ENCODE measurements around the gene ARHGAP44. TPM values are rescaled to one million over a fixed set of nuclear protein-coding genes. Genes with fewer than 3 reads are reported as not detected.

The ARHGAP44 gene
- polyA plus RNA-seq, 1 donor (not counting 4 experiments of a cell fraction or from before 2014, with no cell fraction given) = 2.2 TPM

DNA sequence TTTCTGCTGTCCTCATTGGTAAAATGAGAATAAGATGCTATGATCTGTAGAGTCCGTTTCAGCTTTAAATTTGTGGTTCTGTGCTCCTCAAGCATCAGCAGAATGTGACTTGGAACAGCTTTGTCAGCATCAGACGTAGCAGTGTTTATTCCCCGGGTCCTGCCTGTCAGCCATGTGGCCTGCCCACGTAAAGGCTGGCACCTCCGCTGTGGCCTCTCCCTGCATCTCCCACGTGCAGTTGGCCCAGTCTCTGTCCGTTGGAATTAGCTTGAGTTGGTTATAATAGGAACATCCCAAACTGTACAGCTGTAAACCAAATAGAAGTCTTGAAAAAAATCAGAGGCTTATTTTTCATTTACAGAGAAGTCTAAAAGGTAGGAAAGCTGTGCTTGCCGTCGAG is 61.7 kb downstream of the ARHGAP44 start:
- H3K4me2 ChIP-seq (ENCODE audit: control insufficient read depth, extremely low read depth, insufficient read depth, low read depth, low read length) = no peak overlapping the region
- no peak overlapping the region for H3K9ac ChIP-seq (ENCODE audit: control insufficient read depth, extremely low read depth, insufficient read depth, low read length)
- no peaks in the 10 kb centered on the region for H3K36me3 ChIP-seq (ENCODE audit: control insufficient read depth in 2 of 2, extremely low read depth in 1 of 2, insufficient read depth in 2 of 2, low read length in 2 of 2)
- H3K9me1 ChIP-seq (ENCODE audit: control insufficient read depth, extremely low read depth, insufficient read depth, low read length) = no peaks in the 10 kb centered on the region
- H4K20me1 ChIP-seq (ENCODE audit: control insufficient read depth, extremely low read depth, insufficient read depth, low read length) = no peaks in the 10 kb centered on the region
- H2AFZ ChIP-seq (ENCODE audit: control insufficient read depth, low read length) = no peak overlapping the region
- no peak overlapping the region for H3K4me3 ChIP-seq (ENCODE audit: control insufficient read depth in 2 of 3, extremely low read depth in 1 of 3, insufficient read depth in 2 of 3, low read depth in 1 of 3, low read length in 3 of 3)
- DNase-seq (ENCODE audit: low read depth, low spot score) (no peak), FAIRE-seq (no peak)
- no peaks in the 10 kb centered on the region for H3K27me3 ChIP-seq (ENCODE audit: control insufficient read depth, extremely low read depth, insufficient read depth, low read length)
- H3K4me1 ChIP-seq (ENCODE audit: control insufficient read depth, extremely low read depth, insufficient read depth, low read length) = no peaks in the 10 kb centered on the region
- dilution Hi-C loops (cut with MboI; ENCODE audit: extremely low pct_ligation_motif_present, low sequenced_read_pairs) = no loop called here
- H3K79me2 ChIP-seq (ENCODE audit: control insufficient read depth, insufficient read depth, low read length) = no peaks in the 10 kb centered on the region
- TF ChIP-seq EZH2 (IDR thresholded peaks at IDR 0.05; ENCODE audit: low read length) = no peak
- TF ChIP-seq, protein P1, sequence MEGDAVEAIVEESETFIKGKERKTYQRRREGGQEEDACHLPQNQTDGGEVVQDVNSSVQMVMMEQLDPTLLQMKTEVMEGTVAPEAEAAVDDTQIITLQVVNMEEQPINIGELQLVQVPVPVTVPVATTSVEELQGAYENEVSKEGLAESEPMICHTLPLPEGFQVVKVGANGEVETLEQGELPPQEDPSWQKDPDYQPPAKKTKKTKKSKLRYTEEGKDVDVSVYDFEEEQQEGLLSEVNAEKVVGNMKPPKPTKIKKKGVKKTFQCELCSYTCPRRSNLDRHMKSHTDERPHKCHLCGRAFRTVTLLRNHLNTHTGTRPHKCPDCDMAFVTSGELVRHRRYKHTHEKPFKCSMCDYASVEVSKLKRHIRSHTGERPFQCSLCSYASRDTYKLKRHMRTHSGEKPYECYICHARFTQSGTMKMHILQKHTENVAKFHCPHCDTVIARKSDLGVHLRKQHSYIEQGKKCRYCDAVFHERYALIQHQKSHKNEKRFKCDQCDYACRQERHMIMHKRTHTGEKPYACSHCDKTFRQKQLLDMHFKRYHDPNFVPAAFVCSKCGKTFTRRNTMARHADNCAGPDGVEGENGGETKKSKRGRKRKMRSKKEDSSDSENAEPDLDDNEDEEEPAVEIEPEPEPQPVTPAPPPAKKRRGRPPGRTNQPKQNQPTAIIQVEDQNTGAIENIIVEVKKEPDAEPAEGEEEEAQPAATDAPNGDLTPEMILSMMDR (optimal IDR thresholded peaks at IDR 0.05 in 1 of 3, IDR thresholded peaks at IDR 0.05 in 1 of 3, conservative IDR thresholded peaks at IDR 0.05 in 1 of 3; ENCODE audit: extremely low read depth in 1 of 3, insufficient read depth in 2 of 3, low read length in 3 of 3) = no peak
- no peaks in the 10 kb centered on the region for H3K9me3 ChIP-seq (ENCODE audit: control insufficient read depth, low read depth, low read length)
- H3K27ac ChIP-seq (ENCODE audit: control insufficient read depth, insufficient read depth, low read length) = no peak overlapping the region

GRCh38 chr17:12851901-12852435 is 62.7 kb downstream of the ARHGAP44 start:
- no peaks in the 10 kb centered on the region for H3K9me3 ChIP-seq (ENCODE audit: control insufficient read depth, low read depth, low read length)
- FAIRE-seq = no peak
- H4K20me1 ChIP-seq (ENCODE audit: control insufficient read depth, extremely low read depth, insufficient read depth, low read length) = no peaks in the 10 kb centered on the region
- no peak for DNase-seq (ENCODE audit: low read depth, low spot score)
- no peak overlapping the region for H3K9ac ChIP-seq (ENCODE audit: control insufficient read depth, extremely low read depth, insufficient read depth, low read length)
- no peaks in the 10 kb centered on the region for H3K27me3 ChIP-seq (ENCODE audit: control insufficient read depth, extremely low read depth, insufficient read depth, low read length)
- H2AFZ ChIP-seq (ENCODE audit: control insufficient read depth, low read length) = no peak overlapping the region
- dilution Hi-C loops (cut with MboI; ENCODE audit: extremely low pct_ligation_motif_present, low sequenced_read_pairs) = no loop called here
- H3K36me3 ChIP-seq (ENCODE audit: control insufficient read depth in 2 of 2, extremely low read depth in 1 of 2, insufficient read depth in 2 of 2, low read length in 2 of 2) = no peaks in the 10 kb centered on the region
- no peak overlapping the region for H3K4me3 ChIP-seq (ENCODE audit: control insufficient read depth in 2 of 3, extremely low read depth in 1 of 3, insufficient read depth in 2 of 3, low read depth in 1 of 3, low read length in 3 of 3)
- TF ChIP-seq, protein P1 (optimal IDR thresholded peaks at IDR 0.05 in 1 of 3, IDR thresholded peaks at IDR 0.05 in 1 of 3, conservative IDR thresholded peaks at IDR 0.05 in 1 of 3; ENCODE audit: extremely low read depth in 1 of 3, insufficient read depth in 2 of 3, low read length in 3 of 3) = no peak
- no peak for TF ChIP-seq EZH2 (IDR thresholded peaks at IDR 0.05; ENCODE audit: low read length)
- no peaks in the 10 kb centered on the region for H3K9me1 ChIP-seq (ENCODE audit: control insufficient read depth, extremely low read depth, insufficient read depth, low read length)
- no peaks in the 10 kb centered on the region for H3K79me2 ChIP-seq (ENCODE audit: control insufficient read depth, insufficient read depth, low read length)
- H3K4me1 ChIP-seq (ENCODE audit: control insufficient read depth, extremely low read depth, insufficient read depth, low read length) = no peaks in the 10 kb centered on the region
- no peak overlapping the region for H3K4me2 ChIP-seq (ENCODE audit: control insufficient read depth, extremely low read depth, insufficient read depth, low read depth, low read length)
- H3K27ac ChIP-seq (ENCODE audit: control insufficient read depth, insufficient read depth, low read length) = no peak overlapping the region
